Measurements from ENCODE around the gene LPAR1.

LPAR1 gene

GRCh38 chr9:110912419-110913291 lies 125.6 kb downstream of the LPAR1 start:
- no peak for DNase-seq

DNA sequence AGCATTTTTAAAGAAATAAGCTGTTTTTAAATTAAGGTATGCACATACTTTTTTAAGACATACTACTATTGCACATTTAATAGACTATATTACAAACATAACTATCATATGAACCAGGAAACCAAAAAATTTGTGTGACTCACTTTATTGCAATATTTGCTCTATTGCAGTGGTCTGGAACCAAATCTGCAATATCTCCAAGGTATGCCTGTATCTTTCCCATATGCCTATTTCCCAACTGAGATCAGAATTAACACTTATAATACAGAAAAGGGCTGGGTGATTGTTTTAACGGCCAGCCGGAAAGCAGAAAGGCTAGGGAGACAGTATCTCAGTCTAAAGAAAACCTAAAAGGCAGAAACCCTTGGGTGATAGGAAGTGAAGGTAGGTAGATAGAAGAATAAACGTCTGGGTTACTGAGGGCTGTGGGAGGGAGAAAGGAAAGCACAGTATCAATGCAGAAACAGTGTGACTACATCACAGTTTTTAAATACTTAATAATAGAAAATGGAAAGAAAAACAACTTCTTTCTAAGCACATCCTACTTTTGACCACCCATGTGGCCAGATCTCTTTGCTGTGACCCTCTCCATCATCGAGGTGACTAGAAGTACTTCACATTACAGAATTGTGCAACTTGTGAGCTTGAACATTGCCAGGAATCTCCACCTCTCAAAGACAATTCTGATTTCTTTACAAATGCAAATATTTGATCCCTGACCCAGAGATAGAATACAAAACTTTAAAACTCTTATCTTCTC lies 126.4 kb downstream of the LPAR1 start:
- no peak for DNase-seq

GRCh38 chr9:110908894-110909293 lies 129.4 kb downstream of the LPAR1 start:
- DNase-seq: no peak

DNA sequence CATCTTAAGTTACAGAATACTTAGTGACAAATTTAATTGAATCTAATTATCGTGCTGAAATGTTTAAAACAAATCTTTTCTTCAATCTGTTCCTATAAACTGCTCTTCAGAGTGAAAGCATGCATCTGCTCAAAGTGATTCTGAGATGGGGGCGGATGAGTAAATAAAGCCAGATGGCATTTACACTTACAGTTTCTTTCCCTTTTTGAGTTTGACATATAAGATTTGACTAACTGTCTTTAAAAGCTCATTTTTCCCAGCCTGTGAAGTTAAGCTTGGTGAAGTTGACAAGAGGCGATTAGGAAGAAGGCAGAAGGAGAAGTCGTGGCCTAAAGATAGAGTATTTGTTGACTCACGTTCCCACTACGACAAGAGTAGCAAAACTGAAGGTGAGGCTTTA lies 137.4 kb downstream of the LPAR1 start:
- no peak for DNase-seq

DNA sequence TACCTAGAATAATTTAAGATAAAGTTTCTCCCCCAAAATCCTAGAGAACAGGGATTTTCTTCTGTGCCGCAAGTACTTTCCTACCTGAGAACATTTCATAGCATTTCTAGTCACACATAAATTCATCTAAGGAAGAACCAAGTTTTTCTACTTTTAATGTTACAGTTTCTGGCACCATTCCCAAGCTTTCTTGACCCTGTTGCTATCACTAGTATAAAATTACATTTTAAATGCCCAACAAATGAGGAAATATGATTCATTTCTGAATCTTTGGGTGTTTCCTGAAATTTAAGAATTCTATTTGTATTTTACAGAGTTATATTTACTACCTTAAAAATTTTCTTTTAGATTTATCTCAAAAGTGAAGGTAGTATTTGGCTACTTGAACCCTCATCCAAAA lies 137.8 kb downstream of the LPAR1 start:
- DNase-seq: no peak

GRCh38 chr9:110898866-110899265 lies 139.4 kb downstream of the LPAR1 start:
- no peak for DNase-seq

DNA sequence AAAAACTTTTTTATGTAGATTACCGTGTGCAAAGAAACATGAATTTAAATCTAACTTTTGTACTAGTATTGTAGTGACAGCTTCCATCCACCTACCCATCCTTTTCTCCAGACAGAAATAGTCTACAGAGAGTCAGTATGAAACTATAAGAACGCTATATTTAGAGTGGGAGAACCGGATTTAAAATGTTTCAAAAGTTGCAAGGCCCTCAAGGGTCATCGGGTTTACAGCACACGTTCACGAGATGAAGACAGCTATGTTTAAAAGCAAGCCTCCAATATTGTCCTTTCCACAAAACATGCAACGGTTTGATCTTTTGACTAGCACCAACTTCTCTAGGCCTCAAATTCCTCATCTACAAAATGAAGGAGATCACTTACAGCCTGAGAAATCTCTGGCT lies 139.9 kb downstream of the LPAR1 start:
- no peak for DNase-seq

GRCh38 chr9:110897943-110898342 lies 140.3 kb downstream of the LPAR1 start:
- no peak for DNase-seq

GRCh38 chr9:110895147-110895905 lies 142.9 kb downstream of the LPAR1 start:
- DNase-seq: no peak

DNA sequence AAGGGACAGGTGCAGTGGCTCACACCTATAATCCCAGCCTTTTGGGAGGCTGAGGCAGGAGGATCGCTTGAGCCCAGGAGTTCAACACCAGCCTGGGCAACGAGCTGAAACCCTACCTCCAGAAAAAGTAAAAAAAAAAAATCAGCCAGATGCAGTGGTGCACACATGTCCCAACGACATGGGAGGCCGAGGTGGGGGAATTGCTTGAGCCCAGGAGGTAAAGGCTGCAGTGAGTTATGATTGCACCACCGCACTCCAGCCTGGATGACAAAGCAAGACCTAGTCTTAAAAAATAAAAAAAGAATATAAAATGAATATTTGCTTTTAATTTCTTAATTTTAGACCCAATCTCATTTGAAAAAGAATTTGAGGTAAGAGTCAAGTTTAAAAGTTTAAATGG lies 143.5 kb downstream of the LPAR1 start:
- no peak for DNase-seq

DNA sequence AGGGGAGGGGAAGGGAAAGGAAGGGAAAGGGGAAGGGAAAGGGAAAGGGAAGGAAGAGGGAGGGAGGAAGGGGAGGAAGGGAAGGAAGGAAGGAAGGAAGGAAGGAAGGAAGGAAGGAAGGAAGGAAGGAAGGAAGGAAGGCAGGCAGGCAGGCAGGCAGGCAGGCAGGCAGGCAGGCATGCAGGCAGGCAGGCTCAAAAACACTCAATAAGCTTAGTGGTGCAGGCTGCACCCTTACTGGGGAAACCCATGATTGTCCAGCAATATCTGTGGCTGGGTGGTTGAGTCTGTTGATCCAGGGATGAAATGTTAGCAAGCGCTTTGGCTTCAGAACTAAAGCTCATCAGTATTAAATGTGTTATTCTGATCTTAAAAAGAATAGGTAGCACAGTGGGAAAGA lies 145.6 kb downstream of the LPAR1 start:
- no peak for DNase-seq

GRCh38 chr9:110891760-110892159 lies 146.5 kb downstream of the LPAR1 start:
- DNase-seq: no peak

- no peak for DNase-seq
Measured at GRCh38 chr9:110890416-110890815, 147.9 kb downstream of the LPAR1 start.

DNA sequence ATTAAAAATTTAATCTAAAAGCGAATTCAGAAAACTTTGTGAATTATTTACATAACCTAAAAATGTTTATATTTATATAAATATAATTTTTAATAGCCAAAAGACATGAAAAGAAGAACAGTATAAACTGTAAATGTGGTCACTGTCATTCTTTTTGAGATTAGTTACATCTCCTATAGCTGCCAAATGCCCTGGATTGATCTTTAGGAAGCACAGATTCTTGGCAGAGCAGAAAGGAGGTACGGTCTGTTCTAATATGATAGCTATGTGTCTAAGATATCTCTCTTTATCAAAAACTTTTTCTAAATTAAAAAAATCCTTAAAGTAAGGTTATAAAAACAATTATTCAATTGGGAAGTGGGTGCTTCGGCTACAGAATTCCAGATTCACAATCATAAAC lies 151.0 kb downstream of the LPAR1 start:
- no peak for DNase-seq

DNA sequence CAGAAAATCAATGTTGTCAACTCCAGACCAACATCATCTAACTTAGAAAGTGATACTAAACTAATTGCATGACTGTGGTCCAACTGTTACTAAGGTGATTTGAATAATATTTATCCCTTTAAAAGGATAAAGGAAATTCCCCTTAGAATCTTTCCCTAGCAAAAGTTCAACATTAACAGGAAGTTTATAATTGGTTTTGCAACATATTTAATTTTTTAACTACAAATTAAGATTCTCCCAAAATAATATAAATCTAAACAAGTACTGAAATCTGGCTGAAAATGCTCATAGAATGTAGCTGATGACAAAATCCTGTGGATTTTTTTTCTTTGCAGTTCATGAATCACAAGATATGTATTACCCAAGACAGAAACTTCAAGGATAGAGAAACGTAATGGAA lies 151.4 kb downstream of the LPAR1 start:
- no peak for DNase-seq

DNA sequence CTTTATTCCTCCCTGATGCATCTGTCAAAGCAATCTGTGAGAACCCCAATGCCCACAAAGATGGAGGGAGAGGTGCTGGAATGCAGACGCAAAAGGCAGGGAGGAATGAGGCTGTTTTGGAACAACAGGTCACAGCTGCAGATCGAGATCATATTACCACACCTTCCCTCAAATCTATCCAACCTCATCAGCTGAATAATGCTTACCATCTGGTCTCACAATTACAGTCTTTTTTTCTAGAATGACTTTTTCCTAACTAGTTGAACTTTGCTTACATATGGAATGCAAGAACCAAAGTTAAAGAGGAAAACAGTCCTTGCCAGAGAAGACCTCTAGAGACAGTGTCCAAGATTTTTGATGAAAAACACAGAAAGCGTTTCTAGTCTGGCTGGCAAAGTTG lies 158.1 kb downstream of the LPAR1 start:
- DNase-seq: no peak

GRCh38 chr9:110877374-110877773 lies 160.9 kb downstream of the LPAR1 start:
- DNase-seq: no peak

- no peak for DNase-seq
Measured at GRCh38 chr9:110876929-110877328, 161.3 kb downstream of the LPAR1 start.

DNA sequence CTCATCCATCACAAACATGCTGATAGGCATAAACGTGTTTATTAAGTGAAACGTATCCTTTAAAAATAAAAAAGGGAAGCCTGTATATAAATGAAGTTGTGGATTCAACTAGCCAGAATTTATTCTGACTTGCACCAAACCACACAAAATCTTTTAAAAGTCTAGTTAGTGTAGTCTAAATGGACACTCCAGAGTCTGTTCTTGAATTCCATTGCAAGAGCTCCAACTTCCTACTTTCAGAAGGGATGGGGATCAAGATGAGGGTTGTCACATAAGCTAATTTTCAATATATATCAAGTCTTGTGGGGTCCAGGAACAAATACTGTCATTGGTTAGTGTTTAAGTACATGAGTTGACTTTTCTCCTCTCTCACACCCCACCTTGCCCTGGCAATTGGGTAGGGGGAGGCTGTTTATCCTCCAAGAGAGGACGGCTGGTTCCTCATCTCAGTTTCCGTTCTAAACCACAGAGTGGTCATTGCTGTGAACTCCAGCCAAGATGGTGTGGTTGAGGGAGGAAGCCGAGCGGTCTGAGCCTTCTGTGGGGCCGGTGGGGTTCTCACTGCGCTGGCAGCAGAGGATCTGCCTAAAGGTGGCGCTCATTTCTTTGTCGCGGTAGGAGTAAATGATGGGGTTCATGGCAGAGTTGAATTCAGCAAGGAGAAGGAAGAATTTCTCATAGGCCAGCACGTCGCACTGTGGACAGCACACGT lies 163.2 kb downstream of the LPAR1 start:
- DNase-seq: no peak

GRCh38 chr9:110872920-110873319 lies 165.3 kb downstream of the LPAR1 start:
- DNase-seq: no peak

- DNase-seq: no peak
Measured at GRCh38 chr9:110871736-110872135, 166.5 kb downstream of the LPAR1 start.

GRCh38 chr9:110869931-110870330 lies 168.3 kb downstream of the LPAR1 start:
- DNase-seq: no peak

GRCh38 chr9:110864011-110864410 lies 174.3 kb downstream of the LPAR1 start:
- no peak for DNase-seq
